OCI-LY1 (cell line): ENCODE results near the gene CAMTA1.

Source experiments
- H2AFZ ChIP-seq: fragments of 200-600 bp; sonication (generic), shearing (Covaris generic); 2 replicates; pipeline ENCODE4 v1.6.0; 2014; ENCODE audit warnings: antibody characterized with exemption, mild to moderate bottlenecking, low read length
- H3F3A ChIP-seq: fragments of 200-600 bp; sonication (generic), shearing (Covaris generic); 2 replicates; pipeline ENCODE4 v1.6.0; 2014; ENCODE audit warnings: mild to moderate bottlenecking, antibody characterized with exemption, low read length, moderate library complexity; ENCODE audit not compliant: insufficient read depth
- H3K27ac ChIP-seq: fragments of 200-600 bp; sonication (generic); 2 replicates; pipeline ENCODE4 v1.5.1; 2014; ENCODE audit warnings: low read length, mixed run types, mild to moderate bottlenecking, low read depth; ENCODE audit not compliant: poor library complexity, severe bottlenecking
- H3K27me3 ChIP-seq: fragments of 200-600 bp; sonication (generic); 2 replicates; pipeline ENCODE4 v1.6.0; 2014; ENCODE audit warnings: antibody characterized with exemption, mild to moderate bottlenecking, low read length, moderate library complexity; ENCODE audit not compliant: insufficient read depth
- H3K36me3 ChIP-seq: fragments of 200-600 bp; sonication (generic); 2 replicates; pipeline ENCODE4 v1.6.1; 2014; ENCODE audit warnings: mild to moderate bottlenecking, antibody characterized with exemption, low read length, moderate library complexity, mixed read lengths; ENCODE audit not compliant: insufficient read depth
- H3K4me1 ChIP-seq: fragments of 200-600 bp; sonication (generic); 2 replicates; pipeline ENCODE4 v1.5.1; 2014; ENCODE audit warnings: mild to moderate bottlenecking, low read length, moderate library complexity; ENCODE audit not compliant: insufficient read depth, severe bottlenecking
- H3K4me2 ChIP-seq: fragments of 200-600 bp; sonication (generic), shearing (Covaris generic); 2 replicates; pipeline ENCODE4 v1.6.1; 2014; ENCODE audit warnings: low read length
- H3K4me3 ChIP-seq: fragments of 200-600 bp; sonication (generic); 2 replicates; pipeline ENCODE4 v1.5.1; 2014; ENCODE audit warnings: low read length, low read depth, mild to moderate bottlenecking, mixed read lengths; ENCODE audit not compliant: poor library complexity, severe bottlenecking
- H3K79me2 ChIP-seq: fragments of 200-600 bp; shearing (Covaris generic); 2 replicates; pipeline ENCODE4 v1.6.1; 2016; ENCODE audit warnings: mixed run types, low read length, mixed read lengths; ENCODE audit not compliant: insufficient read depth
- H3K9ac ChIP-seq: fragments of 200-600 bp; sonication (generic), shearing (Covaris generic); 2 replicates; pipeline ENCODE4 v1.6.1; 2014; ENCODE audit warnings: mild to moderate bottlenecking, low read length, mixed read lengths
- H3K9me2 ChIP-seq: fragments of 200-600 bp; sonication (generic), shearing (Covaris generic); 2 replicates; pipeline ENCODE4 v1.6.1; 2014; ENCODE audit warnings: low read depth, mild to moderate bottlenecking, low read length, mixed read lengths
- H3K9me3 ChIP-seq: fragments of 200-600 bp; shearing (Covaris generic); 2 replicates; pipeline ENCODE4 v1.6.1; 2014; ENCODE audit warnings: low read length, mixed read lengths
- H4K20me1 ChIP-seq: fragments of 200-600 bp; sonication (generic), shearing (Covaris generic); 2 replicates; pipeline ENCODE4 v1.6.0; 2016; ENCODE audit warnings: mild to moderate bottlenecking, low read length; ENCODE audit not compliant: insufficient read depth
- CTCF ChIP-seq: fragments of 200-600 bp; sonication (generic), shearing (Covaris generic); IDR thresholded peaks from 2 replicates; pipeline ENCODE4 v1.5.1; 2017; ENCODE audit warnings: mild to moderate bottlenecking, antibody characterized with exemption, low read length, moderate library complexity, mixed read lengths
- EZH2 ChIP-seq: fragments of 200-600 bp; sonication (generic), shearing (Covaris generic); IDR thresholded peaks from 2 replicates; pipeline ENCODE4 v1.8.0; 2017; ENCODE audit warnings: borderline replicate concordance, mixed run types, mild to moderate bottlenecking, antibody characterized with exemption, low read length, moderate library complexity, mixed read lengths

CAMTA1 gene

GRCh38 chr1:7509598-7509997 lies 724.3 kb downstream of the CAMTA1 start:
- H3K79me2 ChIP-seq: no peaks in the 10 kb centered on the region
- H4K20me1 ChIP-seq: no peaks in the 10 kb centered on the region
- H3K27me3 ChIP-seq: no peaks in the 10 kb centered on the region; the same call in 1 of the 2 replicates
- H3K9me3 ChIP-seq: no peaks in the 10 kb centered on the region
- no peak overlapping the region for H3K9ac ChIP-seq
- no peaks in the 10 kb centered on the region for H3K36me3 ChIP-seq
- H3K4me3 ChIP-seq: no peak overlapping the region
- no peak overlapping the region for H3K27ac ChIP-seq
- H3K9me2 ChIP-seq: no peaks in the 10 kb centered on the region
- H3F3A ChIP-seq: no peaks in the 10 kb centered on the region
- H3K4me2 ChIP-seq: no peak overlapping the region
- no peaks in the 10 kb centered on the region for H3K4me1 ChIP-seq
- TF ChIP-seq EZH2 (no peak), CTCF (no peak)
- no peak overlapping the region for H2AFZ ChIP-seq

- H3K79me2 ChIP-seq: no peaks in the 10 kb centered on the region
- no peaks in the 10 kb centered on the region; the same call in 1 of the 2 replicates for H3K27me3 ChIP-seq
- H2AFZ ChIP-seq: no peak overlapping the region
- no peak overlapping the region for H3K9ac ChIP-seq
- H3K27ac ChIP-seq: no peak overlapping the region
- H3K4me3 ChIP-seq: no peak overlapping the region
- no peaks in the 10 kb centered on the region for H3K36me3 ChIP-seq
- H4K20me1 ChIP-seq: no peaks in the 10 kb centered on the region
- H3K4me1 ChIP-seq: no peaks in the 10 kb centered on the region
- no peaks in the 10 kb centered on the region for H3K9me2 ChIP-seq
- no peak overlapping the region for H3K4me2 ChIP-seq
- no peak for TF ChIP-seq CTCF
- no peak for TF ChIP-seq EZH2
- no peaks in the 10 kb centered on the region for H3F3A ChIP-seq
- no peaks in the 10 kb centered on the region for H3K9me3 ChIP-seq
These were observed 725.2 kb downstream of the CAMTA1 start for GRCh38 chr1:7510389-7510931.

- Histone ChIP-seq H3K4me2 (no peak overlapping the region), H3K4me3 (no peak overlapping the region), H3K27ac (no peak overlapping the region), H2AFZ (no peak overlapping the region), H3F3A (no peaks in the 10 kb centered on the region), H3K27me3 (no peaks in the 10 kb centered on the region; the same call in 1 of the 2 replicates), H4K20me1 (no peaks in the 10 kb centered on the region), H3K9me3 (no peaks in the 10 kb centered on the region), H3K79me2 (no peaks in the 10 kb centered on the region), H3K4me1 (no peaks in the 10 kb centered on the region), H3K36me3 (no peaks in the 10 kb centered on the region), H3K9me2 (no peaks in the 10 kb centered on the region), H3K9ac (no peak overlapping the region)
- no peak for TF ChIP-seq CTCF
- TF ChIP-seq EZH2: no peak
These were observed 726.1 kb downstream of the CAMTA1 start for GRCh38 chr1:7511381-7511780.
